Choroid plexus epithelial cell (primary cell): ENCODE measurements around the gene NEK6.

Experiments
- DNase-seq: peaks from one replicate; pipeline ENCODE4 v3.0.0-alpha.2; 2010; ENCODE audit warnings: low read depth
- H3K4me3 ChIP-seq: 2 replicates; pipeline ENCODE4 v1.5.1; 2011; ENCODE audit warnings: low read depth, mild to moderate bottlenecking, control low read depth, low read length, moderate library complexity
- CTCF ChIP-seq: conservative IDR thresholded peaks from 2 replicates; pipeline ENCODE4 v1.5.1; 2011; ENCODE audit warnings: low read depth, mild to moderate bottlenecking, control low read depth, inconsistent platforms, low read length, moderate library complexity

NEK6 gene

GRCh38 chr9:124373851-124374250 is 116.1 kb downstream of the NEK6 start:
- no peak for DNase-seq
- no peak overlapping the region for H3K4me3 ChIP-seq
- TF ChIP-seq CTCF: no peak

GRCh38 chr9:124375726-124376125 is 118.0 kb downstream of the NEK6 start:
- no peak overlapping the region for H3K4me3 ChIP-seq
- no peak for TF ChIP-seq CTCF
- no peak for DNase-seq

- DNase-seq: no peak
- no peak overlapping the region for H3K4me3 ChIP-seq
- TF ChIP-seq CTCF: no peak
These were observed 118.6 kb downstream of the NEK6 start for GRCh38 chr9:124376329-124376728.

GRCh38 chr9:124377551-124378406 is 120.0 kb downstream of the NEK6 start:
- TF ChIP-seq CTCF: no peak
- DNase-seq: no peak
- H3K4me3 ChIP-seq: no peak overlapping the region

GRCh38 chr9:124381170-124381945 is 123.6 kb downstream of the NEK6 start:
- TF ChIP-seq CTCF: no peak
- H3K4me3 ChIP-seq: no peak overlapping the region

GRCh38 chr9:124384210-124384609 is 126.5 kb downstream of the NEK6 start:
- no peak overlapping the region for H3K4me3 ChIP-seq
- no peak for DNase-seq
- TF ChIP-seq CTCF: no peak

More at GRCh38 chr9:124381170-124381945, 123.6 kb downstream of the NEK6 start:
- peak; percentile 60 for DNase-seq
